Stimulated activated CD4-positive, alpha-beta T cell treated with anti-CD3 and anti-CD28 coated beads, Interleukin-15, amount 100 ng/mL, for 1 hour (primary cell): ENCODE results near the gene CDK5.
"Not testable (repeated sequence)": the region's sequence is repeated elsewhere in the genome, so short reads cannot be mapped to it uniquely, and the experiment has no call there.

Source experiments
- DNase-seq, 2 donors: peaks; one replicate each; pipeline ENCODE4 v3.0.0-alpha.2; 2020; ENCODE audit warnings: low read depth in 1 of 2, low spot score in 1 of 2

Gene CDK5

DNA sequence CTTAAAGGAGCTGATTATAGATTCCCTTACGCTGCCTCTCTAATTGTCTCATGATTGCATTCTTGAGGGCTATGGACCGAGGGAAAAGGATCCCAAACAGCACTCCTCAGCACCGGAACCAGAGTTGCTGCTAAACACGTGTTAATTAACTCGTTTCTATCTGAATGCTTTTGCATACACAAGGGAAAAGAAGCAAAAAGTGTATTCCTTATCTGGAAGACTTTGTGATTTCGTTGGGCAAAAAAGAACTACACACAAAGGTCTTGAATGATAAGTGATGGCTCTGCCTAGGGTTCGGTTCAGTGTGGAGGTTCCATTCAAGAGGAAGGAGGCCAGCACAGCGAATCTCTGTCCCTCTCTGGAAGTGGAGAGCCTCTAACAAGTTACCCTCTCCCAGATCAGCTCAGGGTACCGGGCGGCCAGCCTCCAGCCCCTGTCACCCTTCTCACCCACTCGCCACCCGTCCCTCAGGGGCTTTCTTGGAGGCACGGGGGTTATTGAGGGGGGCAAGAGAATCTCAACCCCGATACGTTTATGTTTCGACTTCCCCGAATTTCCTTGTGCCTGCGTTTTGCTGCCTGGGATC lies 1.2 kb upstream of the CDK5 start:
- no peak for DNase-seq

DNA sequence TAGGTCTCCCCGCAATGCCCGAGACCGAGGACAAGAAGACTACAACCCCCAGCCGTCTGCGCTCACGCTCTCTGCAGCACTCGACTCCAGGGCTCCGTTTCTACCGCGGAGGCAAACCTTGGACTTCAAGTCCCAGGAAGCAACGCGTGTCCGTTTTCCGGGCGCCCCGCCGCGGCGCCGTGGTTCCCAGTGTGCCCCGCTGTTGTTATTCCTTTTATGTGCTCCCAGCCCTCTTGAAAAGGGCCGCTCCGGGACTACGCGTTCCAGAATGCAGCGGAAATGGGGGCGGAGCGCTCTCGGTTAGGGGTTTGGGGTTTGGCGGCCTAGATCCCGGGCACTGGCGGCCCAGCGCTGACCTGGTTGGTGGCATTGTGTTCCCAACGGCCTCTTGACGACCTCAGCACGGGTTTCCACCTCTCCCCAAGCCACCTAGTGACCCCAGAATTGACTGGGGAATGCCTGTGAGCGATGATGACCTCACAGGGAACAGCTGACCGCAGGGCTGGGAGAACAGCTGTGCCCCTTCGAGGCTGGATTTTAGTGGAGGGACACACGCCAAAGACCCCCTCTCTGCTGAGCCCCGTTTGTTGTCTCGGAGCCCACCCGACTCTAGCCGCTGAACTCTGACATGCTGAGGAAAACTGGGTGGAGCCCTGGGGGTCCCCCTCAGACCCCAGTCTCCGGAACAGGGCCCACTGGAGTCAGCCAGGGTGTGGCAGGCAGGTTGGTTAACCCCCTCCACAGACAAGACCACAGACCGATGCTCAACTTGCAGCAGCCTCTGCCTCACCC lies 488 bp upstream of the CDK5 start:
- peak; percentile 92 to 93 for DNase-seq

DNA sequence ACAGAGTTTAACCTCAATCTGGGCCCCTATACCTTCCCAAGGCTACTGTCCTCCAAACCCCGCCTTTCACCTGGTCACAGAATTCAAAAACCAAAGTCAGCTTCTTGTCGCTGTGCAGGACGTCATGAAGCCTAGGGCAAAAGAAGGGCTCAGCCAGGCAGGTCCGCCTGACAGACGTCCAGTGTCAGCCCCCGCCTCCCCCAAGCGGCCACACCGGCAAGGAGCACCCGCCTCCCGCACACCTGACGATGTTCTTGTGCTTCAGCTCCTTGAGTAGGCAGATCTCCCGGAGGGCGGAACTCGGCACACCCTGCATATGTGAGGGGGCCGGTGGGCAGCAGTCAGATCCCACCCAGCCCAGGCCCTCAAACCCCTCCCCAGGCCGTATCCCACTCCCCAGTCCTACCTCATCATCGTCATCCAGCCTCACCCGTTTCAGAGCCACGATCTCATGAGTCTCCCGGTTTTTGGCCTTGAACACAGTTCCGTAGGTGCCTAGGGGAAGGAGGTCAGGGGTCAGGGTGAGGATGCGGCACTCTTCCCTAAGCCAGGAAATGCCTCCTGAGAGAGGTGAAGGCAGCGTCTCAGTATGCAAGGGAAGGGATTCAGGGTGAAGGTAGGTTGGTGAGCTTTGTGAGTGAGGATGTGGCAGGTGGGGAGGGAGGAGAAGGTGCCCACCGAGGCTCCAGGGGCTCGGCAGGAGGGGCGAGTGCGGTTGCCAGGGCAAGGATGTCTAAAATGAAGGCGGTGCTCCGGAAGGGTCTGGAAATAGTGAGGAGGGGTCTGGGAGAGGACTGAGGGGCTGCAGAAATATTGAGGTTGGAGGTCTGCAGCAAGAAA lies 811 bp downstream of the CDK5 start:
- DNase-seq, result no peak

DNA sequence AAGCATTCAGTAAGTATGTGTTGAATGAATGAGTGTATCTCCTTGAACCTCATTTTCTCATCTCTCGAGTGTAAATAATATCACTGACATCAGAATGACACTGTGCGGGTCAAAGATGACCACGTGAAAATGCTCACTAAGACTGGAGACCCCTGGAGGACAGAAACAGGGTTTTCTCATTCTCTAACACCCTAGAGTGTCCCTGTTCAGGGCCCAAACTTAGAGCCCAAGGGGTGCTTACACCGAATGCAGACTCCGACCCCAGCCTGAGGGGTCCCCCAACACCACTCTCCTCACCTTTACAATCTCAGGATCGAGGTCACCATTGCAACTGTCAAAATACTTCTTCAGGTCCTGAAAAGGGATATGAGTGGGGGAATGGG lies 1.4 kb downstream of the CDK5 start:
- no peak for DNase-seq

DNA sequence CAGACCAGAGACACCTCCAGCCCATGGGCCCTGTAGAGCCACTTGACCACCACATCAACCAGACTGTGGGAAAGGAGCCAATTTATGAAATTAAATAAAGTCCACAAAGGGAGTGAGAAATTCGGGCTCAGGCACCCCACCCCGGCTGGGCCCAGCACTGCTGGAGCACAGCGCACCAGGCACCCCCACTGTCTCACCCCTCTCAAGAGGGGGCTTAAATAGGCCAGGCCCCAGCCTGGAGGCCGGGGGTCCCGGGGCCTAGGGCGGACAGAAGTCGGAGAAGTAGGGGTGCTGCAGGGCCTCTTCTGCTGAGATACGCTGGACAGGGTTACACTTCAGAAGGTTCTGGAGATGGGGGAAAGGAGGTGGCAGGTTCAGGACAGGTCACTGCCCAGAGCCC lies 3.9 kb downstream of the CDK5 start:
- DNase-seq, result no peak

DNA sequence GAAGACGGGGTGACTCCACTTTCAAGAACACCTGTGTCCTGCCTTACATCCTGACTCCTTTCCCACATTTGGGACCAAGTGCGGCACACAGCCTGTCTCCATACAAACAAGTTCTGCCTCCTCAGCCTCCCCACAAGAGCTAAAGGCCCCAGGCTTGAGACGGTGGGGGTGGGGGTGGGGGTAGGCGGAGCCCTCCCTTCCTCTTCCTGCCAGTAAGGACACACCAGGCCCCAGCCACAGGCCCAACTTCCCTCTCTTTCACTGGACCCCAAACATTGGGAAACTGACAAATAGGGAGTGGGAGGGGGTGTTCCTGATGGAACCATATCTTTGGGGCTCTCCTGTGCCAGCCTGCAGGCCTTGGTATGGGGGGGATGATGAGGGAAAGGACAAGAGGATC lies 4.6 kb downstream of the CDK5 start:
- DNase-seq, result no peak

DNA sequence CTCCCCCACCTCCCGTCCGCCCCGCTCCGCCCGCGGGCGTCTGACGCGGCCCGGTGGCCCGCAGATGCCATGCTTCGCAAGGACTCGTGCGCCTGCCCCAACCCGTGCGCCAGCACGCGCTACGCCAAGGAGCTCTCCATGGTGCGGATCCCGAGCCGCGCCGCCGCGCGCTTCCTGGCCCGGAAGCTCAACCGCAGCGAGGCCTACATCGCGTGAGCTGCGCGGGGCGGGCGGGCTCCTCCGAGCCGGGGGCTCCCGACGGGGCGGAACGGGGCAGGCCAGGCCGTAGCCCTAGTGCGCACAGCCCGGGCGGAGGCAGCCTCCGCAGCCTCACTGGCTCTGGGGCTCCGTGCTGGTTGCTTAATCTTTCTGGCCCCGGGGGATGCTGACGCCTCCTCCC lies 6.6 kb downstream of the CDK5 start:
- DNase-seq, result peak in 1 of 2 donors; percentile 37

DNA sequence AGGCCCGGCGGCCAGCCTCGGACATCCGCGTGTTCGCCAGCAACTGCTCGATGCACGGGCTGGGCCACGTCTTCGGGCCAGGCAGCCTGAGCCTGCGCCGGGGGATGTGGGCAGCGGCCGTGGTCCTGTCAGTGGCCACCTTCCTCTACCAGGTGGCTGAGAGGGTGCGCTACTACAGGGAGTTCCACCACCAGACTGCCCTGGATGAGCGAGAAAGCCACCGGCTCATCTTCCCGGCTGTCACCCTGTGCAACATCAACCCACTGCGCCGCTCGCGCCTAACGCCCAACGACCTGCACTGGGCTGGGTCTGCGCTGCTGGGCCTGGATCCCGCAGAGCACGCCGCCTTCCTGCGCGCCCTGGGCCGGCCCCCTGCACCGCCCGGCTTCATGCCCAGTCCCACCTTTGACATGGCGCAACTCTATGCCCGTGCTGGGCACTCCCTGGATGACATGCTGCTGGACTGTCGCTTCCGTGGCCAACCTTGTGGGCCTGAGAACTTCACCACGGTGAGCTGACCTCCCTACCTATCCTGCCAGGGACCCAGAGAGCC lies 8.7 kb downstream of the CDK5 start:
- DNase-seq, result no peak

DNA sequence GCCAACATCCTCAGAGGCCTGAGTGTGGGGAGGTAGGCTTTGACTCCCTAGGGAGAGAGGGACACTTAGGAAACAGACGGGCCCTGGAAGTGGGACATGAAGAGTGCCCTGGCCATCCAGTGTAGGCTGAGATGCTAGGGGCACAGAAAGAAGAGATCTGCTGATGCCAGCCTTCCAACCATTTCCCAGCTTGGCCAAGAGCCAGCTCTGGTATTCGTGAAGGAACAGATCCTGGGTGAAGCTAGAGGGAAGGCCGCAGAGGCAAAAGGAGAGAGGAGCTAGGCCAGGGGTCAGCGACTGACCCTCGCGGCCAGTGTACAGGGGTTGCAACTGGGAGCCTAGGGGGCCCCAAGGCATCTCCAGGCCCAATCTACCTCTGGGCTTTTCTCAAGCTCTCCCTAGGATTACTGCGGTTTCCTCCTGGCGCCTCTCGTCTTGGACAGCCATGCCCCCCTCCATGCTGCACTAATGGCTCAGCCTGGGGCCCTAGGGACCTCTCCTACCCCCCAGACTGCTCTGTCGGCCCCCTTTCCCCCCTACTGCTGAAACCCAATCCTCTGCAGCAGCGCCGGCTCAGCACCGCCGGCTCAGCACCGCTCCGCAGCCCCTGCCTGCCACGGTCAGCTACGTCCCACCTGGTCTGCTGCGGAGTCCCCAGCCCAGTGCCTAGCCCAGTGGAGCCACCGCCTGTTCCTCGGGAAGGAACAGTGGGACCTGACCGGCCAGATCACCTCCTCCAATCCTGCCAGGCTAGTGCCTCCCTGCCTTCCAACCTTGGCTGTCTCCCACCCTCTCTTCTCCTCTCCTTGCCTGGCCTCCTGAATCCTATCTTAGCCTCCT lies 9.5 kb downstream of the CDK5 start, which contains the start of gene ASIC3:
ASIC3 (plus strand) TSS at position 556 of the 840 bp plus-strand sequence. CDS start 355 bp downstream, outside the sequence.
- DNase-seq, result no peak

DNA sequence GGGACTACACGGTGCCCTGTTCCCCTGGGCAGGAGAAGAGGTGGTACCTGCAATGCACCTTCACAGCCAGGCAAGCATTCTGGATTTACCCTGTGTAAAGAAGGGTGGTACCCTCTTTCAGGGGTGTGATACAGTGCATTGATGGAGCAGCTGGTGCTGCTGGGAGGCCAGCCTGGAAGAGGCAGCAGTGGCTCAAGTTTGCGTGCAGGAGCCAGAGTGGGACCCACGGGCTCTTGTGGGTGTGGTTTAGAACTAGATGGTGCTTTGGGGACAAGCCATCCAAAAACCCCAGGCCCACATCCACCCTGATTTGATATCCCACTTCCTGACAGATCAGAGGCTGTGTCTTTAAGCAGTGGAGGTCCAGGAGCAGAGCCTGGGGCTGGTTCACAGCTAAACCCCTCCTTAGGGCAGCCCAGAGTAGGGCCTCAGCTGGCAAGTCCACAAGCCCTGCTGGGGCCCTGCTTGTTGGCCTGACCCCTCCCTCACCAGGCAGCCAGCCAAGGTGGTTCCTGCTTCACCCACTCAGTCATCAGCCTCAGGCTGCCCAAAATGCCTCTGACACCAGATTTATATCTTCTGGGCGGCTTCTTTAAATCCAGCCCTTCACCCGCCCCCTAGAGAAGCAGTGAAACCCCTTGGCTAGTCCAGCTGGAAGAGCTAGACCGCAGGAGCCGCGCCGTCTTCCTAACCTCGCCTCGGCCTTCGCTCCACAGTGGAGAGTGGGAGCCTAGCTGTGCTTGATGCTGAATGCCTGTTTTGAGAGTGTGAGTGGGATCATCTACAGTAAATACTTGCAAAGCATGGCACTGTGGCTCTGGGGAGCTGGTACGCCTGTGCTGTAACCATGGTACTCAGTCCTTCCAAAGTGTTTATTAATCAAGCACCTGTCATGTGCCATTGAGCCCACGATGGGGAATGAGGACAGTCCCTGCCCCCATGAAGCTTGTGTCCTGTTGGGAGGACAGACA lies 10.8 kb downstream of the CDK5 start:
- DNase-seq, result no peak

DNA sequence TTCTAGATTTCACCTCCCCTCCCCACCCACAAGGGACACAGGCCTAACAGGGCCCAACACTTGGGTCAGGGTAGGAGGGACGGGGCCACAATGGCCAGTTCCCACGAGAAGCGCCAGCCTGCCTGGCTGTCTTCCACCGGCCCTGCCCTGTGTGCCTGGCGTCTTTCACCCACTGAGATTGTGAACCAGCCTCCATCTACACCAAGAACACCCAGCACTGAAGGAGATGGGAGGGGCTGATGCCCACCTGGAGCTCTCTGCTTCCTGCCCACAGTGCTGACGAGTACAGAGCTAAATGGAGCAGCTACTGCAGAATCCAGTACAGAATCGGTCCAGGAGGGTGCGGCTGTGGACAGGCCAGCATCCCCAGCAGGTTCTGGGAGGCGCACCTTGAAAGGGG lies 11.7 kb downstream of the CDK5 start:
- DNase-seq, result no peak

DNA sequence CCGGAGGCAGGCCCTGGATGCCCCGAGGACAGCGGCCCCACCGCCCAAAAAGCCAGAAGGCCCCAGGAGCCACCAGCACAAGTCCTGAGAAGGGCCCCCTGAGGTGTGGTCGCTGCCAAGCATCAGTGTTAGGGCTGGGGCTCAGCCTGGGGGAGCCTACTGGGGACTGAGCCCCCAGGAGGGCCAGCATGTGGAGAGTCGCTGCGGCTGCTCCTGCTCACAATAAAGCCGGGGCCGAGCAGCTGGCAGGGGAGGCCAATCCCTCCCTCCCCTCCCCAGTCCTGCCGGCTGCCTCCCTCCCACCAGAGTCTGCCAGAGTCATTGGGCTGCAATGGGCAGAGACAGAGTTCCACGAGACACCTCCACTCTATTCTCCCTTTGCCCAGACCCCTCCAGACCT lies 12.4 kb downstream of the CDK5 start:
- no peak for DNase-seq

DNA sequence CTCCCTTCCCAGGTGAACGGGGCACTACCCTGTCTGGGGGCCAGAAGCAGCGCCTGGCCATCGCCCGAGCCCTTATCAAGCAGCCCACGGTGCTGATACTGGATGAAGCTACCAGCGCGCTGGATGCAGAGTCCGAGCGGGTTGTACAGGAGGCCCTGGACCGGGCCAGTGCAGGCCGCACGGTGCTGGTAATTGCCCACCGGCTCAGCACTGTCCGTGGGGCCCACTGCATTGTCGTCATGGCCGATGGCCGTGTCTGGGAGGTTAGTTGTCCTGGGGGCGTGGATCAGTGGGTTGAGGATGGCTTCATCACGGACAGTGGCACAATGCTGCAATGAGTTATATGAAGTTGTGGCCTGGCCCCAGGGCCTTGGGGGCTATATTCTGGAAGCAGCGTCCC lies 13.7 kb downstream of the CDK5 start:
- no peak for DNase-seq

DNA sequence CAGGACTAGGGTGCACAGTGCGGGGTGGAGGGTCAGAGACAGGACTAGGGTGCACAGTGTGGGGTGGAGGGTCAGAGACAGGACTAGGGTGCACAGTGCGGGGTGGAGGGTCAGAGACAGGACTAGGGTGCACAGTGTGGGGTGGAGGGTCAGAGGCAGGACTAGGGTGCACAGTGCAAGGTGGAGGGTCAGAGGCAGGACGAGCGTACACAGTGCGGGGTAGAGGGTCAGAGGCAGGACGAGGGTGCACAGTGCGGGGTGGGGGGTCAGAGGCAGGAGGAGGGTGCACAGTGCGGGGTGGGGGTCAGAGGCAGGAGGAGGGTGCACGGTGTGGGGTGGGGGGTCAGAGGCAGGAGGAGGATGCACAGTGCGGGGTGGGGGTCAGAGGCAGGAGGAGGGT lies 14.2 kb downstream of the CDK5 start:
- DNase-seq, result not testable (repeated sequence)

DNA sequence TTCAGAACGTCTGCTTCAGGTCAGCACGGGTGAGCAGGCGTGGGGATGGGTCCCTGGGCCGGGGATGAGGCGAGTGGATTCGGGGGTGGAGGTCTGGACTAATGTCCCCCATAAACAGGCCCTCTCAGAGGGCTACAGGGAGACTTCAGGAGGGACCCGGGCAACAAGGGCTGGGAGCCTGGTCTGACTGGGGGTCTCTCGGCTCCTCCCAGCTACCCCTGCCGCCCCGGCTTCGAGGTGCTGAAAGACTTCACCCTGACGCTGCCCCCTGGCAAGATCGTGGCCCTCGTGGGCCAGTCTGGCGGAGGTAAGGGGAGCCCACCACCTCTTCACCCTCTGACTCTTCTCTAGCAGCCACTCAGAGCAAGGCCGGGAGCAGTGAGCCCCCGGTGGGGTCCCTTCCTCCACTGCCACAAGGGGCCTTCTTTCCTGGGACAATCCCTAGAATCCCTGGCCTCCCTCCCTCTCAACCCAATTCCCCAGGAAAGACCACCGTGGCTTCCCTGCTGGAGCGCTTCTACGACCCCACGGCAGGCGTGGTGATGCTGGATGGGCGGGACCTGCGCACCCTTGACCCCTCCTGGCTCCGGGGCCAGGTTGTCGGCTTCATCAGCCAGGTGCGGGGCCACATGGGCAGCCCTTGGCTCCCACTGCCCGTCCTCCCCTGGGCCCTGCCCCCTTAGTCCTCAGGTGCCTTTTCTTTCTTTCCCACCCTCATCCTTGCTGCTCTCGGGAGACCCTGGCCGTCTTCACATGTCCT lies 16.9 kb downstream of the CDK5 start:
- DNase-seq, result no peak

DNA sequence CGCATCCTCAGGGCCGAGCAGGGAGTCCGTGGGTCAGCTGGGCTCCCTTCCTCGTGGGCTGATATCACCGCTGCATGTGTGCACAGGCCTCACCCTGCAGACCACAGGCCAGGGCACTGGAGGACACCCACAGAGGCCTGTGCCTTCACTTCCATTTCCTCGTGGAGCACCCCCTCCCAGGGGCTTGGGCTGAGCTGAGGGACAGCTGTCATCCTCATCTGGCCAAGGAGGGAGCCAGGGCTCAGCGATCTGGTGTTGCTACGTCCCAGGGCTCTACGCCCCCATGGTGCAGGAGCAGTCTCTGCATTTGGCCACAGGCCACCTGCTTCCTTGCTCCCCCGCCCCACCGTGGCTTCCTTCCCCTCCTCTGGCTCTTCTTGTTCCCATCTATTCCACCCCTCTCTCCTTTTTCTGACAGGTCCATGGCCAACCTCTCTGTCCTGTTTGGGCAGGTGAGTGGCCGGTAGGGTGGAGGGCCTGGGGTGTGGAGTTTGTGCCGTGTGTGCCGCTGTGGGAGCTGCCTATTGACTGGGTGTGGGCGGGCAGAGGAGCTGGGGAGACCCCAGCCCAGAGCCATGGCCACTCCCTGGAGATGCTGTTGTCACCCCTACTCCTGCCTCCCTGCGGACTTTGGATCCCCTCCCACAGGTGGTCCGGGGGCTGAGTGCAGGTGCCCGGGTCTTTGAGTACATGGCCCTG lies 17.7 kb downstream of the CDK5 start:
- no peak for DNase-seq

DNA sequence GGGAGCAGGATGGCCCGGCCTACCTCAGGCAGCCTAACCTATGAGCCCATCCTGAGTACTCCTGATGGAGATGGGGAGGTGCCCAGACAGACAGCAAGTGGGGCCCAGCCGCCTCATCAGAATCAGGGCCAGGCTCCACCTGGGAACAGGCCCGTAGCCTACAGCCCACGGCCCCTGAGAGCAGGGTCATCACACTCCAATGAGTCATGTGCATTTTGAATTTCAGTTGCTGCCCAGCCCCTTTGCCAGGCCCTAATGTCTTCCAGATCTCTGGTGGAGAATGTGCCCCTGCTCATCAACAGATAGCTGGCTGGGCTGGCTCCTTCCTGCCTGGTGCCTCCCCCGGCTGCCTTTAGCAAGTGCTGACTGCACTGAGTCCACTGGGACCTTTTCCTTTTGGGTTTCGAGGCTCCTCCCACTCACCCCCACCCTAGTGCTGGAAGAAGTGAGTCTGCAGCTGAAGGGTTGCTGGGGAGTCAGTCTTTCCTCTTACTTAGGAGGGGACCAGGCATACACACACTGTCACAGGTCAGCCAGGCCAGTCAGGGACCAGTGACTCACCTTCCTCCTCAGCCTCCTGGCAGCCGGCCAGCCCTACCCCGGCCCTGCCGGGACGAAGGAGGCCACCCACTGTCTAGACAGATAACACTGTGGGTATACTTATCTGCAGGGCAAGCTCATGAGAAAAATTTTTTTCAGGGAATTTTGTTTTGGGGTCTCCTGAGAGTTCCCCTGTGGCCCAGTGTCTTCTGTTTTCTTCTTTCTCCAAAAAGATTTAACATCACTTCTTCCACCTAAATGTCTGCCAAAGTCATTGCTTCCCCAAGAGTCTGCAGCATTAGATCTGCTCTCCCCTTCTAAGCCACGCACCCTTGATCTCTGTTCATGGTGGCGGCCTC lies 18.5 kb downstream of the CDK5 start:
- DNase-seq, result peak in 1 of 2 donors; percentile 33
